ENCODE measurements around the gene PCNX1.

DNA sequence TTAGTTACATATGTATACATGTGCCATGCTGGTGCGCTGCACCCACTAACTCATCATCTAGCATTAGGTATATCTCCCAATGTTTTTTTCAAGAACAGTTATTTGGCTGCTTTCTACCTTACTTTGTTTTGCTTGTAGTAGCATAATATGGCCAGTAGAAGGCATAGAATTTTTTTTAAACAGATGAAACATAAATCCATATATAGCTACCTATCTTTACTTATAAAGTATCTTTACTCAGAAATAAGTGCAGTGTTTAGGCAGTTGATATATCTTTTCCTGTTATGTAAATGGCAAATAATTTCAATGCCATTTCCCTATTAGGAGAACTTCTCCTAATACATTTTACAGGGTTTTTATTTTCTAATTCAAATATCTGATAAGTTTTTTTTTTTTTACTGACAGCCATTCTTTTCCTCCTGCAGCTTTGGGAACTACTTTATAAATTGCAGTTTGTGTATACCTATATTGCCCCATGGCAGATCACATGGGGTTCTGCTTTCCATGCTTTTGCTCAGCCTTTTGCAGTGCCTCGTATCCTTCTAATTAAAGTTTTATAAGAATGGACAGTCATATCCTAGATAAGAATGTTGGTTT is 143.1 kb downstream of the PCNX1 start:
- no peak for TF ChIP-seq POLR2AphosphoS5 (IDR thresholded peaks at IDR 0.05; ENCODE audit: low read depth, low read length)
- no peak for TF ChIP-seq TAF1 (IDR thresholded peaks at IDR 0.05; ENCODE audit: borderline replicate concordance, insufficient read depth, low read length)
- no peak for TF ChIP-seq SIN3A (IDR thresholded peaks at IDR 0.05; ENCODE audit: borderline replicate concordance, insufficient read depth, low read length)
- no peak for TF ChIP-seq FOXP2 (optimal IDR thresholded peaks at IDR 0.05; ENCODE audit: borderline replicate concordance, extremely low read depth, extremely low read length, insufficient read depth)
- TF ChIP-seq, protein P1, sequence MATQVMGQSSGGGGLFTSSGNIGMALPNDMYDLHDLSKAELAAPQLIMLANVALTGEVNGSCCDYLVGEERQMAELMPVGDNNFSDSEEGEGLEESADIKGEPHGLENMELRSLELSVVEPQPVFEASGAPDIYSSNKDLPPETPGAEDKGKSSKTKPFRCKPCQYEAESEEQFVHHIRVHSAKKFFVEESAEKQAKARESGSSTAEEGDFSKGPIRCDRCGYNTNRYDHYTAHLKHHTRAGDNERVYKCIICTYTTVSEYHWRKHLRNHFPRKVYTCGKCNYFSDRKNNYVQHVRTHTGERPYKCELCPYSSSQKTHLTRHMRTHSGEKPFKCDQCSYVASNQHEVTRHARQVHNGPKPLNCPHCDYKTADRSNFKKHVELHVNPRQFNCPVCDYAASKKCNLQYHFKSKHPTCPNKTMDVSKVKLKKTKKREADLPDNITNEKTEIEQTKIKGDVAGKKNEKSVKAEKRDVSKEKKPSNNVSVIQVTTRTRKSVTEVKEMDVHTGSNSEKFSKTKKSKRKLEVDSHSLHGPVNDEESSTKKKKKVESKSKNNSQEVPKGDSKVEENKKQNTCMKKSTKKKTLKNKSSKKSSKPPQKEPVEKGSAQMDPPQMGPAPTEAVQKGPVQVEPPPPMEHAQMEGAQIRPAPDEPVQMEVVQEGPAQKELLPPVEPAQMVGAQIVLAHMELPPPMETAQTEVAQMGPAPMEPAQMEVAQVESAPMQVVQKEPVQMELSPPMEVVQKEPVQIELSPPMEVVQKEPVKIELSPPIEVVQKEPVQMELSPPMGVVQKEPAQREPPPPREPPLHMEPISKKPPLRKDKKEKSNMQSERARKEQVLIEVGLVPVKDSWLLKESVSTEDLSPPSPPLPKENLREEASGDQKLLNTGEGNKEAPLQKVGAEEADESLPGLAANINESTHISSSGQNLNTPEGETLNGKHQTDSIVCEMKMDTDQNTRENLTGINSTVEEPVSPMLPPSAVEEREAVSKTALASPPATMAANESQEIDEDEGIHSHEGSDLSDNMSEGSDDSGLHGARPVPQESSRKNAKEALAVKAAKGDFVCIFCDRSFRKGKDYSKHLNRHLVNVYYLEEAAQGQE (IDR thresholded peaks at IDR 0.05; ENCODE audit: insufficient read depth in 1 of 2, low read depth in 2 of 2, low read length in 2 of 2): no peak

Data from PFSK-1 (cell line).